Measurements from ENCODE around the gene ERCC1. TPM values are rescaled to one million over a fixed set of nuclear protein-coding genes. Genes with fewer than 3 reads are reported as not detected.
A peak's percentile ranks its signal among the peaks of the same experiment; 100 is the strongest.

Gene ERCC1
- total RNA-seq, 1 experiment from 2014 or later: 125 TPM

DNA sequence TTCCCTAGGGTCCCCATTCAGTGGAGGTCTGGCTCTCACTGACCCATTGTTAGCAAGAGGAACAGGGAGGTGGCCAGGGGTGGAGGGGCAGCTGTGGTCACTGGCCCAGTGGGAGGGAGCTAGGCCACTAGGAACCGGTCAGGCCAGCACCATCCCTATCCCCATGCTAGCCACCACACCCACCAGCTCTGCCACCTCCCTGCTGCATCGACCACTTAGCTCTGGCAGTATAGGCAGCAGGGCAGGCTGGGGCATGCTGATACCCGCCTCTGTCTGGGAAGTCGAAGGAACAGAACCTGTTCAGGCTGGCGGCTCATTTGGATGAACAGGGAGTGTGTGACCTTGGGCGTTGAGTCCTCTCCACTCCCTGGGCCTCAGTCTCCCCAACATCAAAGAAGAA, 23.5 kb downstream of the ERCC1 start:
- DNase-seq (ENCODE audit: low read depth, low spot score): no peak
- in situ Hi-C loops (cut with HindIII; ENCODE audit: low pct_unique_long_range_greater_than_20kb, low sequenced_read_pairs): no loop called here

DNA sequence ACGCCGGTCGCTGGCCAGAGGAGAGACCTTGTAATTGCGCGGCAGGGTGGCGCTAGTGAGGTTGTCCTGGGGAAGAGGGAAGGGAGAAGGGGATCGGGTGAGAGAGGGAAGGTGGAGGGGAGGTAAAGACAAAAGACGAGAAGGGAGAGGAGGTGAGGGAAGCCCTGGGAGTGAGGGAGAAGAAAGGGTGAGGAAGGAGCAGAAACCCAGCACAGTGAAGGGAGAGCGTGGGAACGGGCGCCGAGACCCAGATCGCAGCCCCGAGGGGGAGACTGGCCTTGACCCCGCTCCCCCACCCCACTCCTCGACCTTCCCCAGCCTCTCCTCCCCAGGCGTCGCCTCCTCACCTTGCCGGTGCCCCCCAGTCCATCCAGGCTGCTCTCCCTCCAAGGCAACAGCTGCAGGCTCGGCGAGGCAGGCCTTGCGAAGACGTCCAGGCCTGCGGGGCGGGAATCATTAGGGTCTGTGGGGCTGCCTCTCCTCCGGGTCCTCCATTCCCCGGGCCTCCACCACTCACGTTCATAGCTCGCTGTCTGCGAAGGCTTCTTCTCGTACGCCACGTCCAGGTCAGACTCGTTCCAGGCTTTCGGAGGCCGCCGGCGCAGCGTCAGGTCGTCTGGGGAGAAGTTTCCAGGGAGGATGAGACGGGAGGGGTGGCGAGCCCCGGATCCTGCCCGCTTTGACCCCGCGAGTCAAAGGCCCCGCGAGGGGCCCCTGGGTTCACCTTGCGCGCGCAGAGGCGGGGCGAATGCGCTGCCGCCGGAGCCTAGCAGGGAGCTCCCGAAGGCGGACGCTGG, 27.7 kb downstream of the ERCC1 start:
- DNase-seq (ENCODE audit: low read depth, low spot score): no peak
- in situ Hi-C loops (cut with HindIII; ENCODE audit: low pct_unique_long_range_greater_than_20kb, low sequenced_read_pairs): no loop called here

DNA sequence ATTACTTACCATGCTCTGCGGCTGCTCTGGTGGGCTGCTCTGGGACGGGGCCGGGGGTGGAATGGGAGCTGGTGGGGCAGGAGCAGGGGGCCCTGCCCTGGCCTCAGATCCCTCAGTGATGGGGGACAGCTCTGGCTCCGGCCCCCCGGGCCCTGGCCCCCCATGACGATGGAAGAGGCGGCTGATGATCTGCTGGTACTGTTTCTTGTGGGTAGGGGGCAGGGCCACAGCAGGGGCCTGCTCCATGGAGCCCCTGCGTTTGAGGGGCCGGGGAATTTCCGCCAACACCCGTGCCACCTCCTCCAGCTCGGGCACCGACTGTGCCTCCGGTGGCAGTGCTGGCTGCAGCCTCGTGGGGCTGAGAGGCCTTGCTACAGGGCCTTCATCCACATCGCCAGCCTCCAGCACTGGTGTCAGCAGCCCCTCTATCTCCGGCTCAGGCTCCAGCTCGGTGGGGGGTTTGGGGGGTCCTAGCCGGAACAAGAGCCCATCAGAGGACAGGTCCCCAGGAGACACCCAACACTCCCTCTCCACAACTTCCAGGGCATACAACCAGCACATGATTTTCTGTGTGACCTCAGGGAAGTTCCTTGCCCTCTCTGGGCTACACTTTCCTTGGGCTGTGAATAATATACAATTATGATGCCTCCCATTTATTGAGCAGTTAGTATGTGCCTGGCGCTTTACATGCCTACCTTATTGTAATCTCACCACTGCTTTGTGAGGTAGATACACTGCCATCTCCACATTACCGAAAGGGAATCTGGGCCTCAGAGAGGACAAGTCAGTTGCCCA, 31.6 kb downstream of the ERCC1 start:
- DNase-seq (ENCODE audit: low read depth, low spot score): no peak
- in situ Hi-C loops (cut with HindIII; ENCODE audit: low pct_unique_long_range_greater_than_20kb, low sequenced_read_pairs): no loop called here

DNA sequence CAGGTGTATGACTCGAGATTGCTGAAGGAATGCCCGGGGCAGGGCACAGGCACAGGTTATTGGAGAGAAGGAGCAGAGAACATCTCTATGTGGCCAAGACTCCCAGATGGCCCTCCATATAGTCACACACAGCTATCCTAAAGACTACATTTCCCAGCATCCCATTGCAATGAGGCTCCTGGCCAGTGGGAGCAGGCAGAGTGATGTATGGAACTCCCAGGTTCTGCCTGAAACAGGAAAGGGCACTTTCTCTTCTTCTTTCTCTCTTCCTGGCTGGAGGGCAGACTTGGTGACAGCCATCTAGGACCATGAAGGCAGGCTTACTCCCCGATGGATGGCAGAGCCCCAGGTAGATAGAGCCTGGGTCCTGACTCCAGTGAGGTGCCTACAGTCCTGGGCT, 32.4 kb downstream of the ERCC1 start:
- in situ Hi-C loops (cut with HindIII; ENCODE audit: low pct_unique_long_range_greater_than_20kb, low sequenced_read_pairs): no loop called here
- DNase-seq (ENCODE audit: low read depth, low spot score): peak; percentile 59

DNA sequence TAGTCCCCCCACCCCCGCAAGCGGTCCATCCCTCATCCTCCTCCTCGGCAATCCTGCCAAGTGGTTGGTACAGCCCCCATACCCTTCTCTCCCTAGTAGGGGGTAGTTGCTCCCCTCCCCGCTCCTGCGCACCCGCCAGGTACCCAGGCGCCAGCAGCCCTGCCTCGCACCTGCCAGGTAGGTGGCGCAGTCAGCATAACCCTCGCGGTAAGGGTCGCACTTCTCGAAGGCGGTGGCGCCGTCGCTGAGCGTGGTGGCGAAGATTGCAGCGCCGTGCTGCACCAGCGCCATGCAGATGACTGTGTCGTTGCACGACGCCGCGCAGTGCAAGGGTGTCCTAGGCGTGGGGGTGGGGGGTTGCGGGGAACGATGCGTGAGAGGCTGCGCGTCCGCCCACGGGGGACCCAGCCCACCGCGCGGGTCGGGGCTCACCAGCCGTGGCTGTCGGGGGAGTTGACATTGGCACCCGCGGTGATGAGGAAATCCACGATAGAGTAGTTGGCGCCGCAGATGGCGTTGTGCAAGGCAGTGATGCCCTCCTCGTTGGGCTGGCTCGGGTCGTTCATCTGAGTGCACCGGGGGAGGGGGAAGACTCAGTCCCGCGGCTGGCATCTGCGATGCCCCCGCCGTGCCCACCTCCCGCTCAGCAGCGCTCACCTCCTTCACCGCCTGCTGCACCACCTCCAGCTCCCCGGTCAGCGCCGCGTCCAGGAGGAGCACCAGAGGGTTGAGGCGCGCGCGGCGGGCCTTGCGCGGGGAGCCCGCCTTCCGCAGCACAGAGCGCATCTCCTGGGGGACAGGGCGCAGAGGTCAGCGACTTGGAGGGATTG, 38.1 kb downstream of the ERCC1 start:
- DNase-seq (ENCODE audit: low read depth, low spot score): no peak
- in situ Hi-C loops (cut with HindIII; ENCODE audit: low pct_unique_long_range_greater_than_20kb, low sequenced_read_pairs): no loop called here

DNA sequence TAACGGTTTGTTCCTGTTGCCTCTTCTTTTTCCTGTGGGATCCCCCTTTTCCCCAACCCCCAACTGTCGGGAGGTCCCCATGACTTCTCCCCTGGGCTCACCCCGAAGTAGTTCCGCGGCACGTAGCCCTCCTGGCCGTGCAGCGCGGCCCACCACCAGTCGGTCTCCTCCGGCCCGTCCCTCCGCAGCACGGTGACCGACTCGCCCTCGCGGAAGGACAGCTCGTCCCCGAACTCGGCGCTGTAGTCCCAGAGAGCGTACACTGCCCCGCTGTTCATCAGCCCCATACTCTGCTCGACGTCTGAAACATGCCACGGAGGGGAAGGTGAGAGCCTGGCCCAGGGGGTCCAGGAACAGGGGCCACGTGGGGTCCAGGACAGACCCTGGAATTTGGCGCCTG, 41.3 kb downstream of the ERCC1 start:
- no peak for DNase-seq (ENCODE audit: low read depth, low spot score)
- in situ Hi-C loops (cut with HindIII; ENCODE audit: low pct_unique_long_range_greater_than_20kb, low sequenced_read_pairs): no loop called here

- no peak for DNase-seq (ENCODE audit: low read depth, low spot score)
- in situ Hi-C loops (cut with HindIII; ENCODE audit: low pct_unique_long_range_greater_than_20kb, low sequenced_read_pairs): no loop called here
Measured at GRCh38 chr19:45380107-45380506, 43.6 kb downstream of the ERCC1 start.

- in situ Hi-C loops (cut with HindIII; ENCODE audit: low pct_unique_long_range_greater_than_20kb, low sequenced_read_pairs): no loop called here
- DNase-seq (ENCODE audit: low read depth, low spot score): peak; percentile 92
Measured at GRCh38 chr19:45376045-45376724, 47.5 kb downstream of the ERCC1 start.

- peak; percentile 97 for DNase-seq (ENCODE audit: low read depth, low spot score)
- in situ Hi-C loops (cut with HindIII; ENCODE audit: low pct_unique_long_range_greater_than_20kb, low sequenced_read_pairs): no loop called here
Measured at GRCh38 chr19:45370410-45371204, 53.1 kb downstream of the ERCC1 start, which contains the start of gene ERCC2. ERCC2 (minus strand) TSS chr19:45370573; CDS start chr19:45370540, 33 bp downstream.

DNA sequence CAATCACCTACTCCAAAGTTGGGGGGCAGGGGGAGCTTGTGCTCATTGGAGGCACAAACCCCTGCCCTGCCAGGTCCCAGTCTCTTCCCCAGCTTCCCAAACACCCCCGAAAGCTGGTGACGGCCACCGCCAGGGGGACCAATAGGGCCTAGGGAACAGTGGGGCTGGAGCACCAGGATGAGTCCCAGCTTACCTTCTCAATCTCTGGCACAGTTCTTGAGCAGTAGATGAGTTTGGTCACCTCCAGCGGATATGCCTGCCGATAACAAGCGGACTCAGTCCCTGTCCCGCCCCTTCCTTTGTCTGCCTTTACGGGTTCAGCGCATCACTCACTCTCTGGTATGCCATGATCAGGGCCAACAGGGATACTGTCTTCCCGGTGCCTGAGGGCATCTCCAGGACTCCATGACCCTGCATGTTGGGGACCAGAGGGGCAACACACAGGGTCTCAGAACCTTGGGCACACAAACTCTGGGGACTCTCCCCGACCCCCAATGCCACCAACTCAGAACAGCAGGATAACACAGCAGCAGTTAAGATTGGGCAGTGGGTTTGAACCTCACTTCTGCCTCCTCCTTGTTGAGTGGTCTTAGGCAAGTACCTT, 54.9 kb downstream of the ERCC1 start:
- no peak for DNase-seq (ENCODE audit: low read depth, low spot score)
- in situ Hi-C loops (cut with HindIII; ENCODE audit: low pct_unique_long_range_greater_than_20kb, low sequenced_read_pairs): no loop called here

DNA sequence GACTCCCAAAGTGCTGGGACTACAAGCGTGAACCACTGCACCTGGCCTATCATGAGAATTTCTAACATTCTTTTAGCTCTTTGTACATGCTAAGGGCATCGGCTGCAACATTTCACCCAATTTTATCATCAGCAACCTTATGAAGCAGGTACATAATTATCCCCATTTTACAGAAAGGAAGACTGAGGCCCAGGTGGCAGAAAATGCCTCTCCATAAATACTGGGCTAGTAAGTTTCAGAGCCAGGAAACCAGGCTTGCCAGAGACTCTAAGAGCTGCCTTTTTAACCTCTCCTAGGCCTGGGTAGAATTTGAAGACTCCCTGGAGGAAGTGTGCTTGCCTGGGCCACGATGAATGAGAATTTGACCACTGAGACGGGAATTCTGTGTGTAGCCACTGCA, 55.6 kb downstream of the ERCC1 start:
- no peak for DNase-seq (ENCODE audit: low read depth, low spot score)
- in situ Hi-C loops (cut with HindIII; ENCODE audit: low pct_unique_long_range_greater_than_20kb, low sequenced_read_pairs): no loop called here

GRCh38 chr19:45364696-45365095, 59.0 kb downstream of the ERCC1 start:
- in situ Hi-C loops (cut with HindIII; ENCODE audit: low pct_unique_long_range_greater_than_20kb, low sequenced_read_pairs): no loop called here
- no peak for DNase-seq (ENCODE audit: low read depth, low spot score)

- DNase-seq (ENCODE audit: low read depth, low spot score): no peak
- in situ Hi-C loops (cut with HindIII; ENCODE audit: low pct_unique_long_range_greater_than_20kb, low sequenced_read_pairs): no loop called here
Measured at GRCh38 chr19:45363861-45364459, 59.8 kb downstream of the ERCC1 start.

GRCh38 chr19:45362291-45362690, 61.4 kb downstream of the ERCC1 start:
- no peak for DNase-seq (ENCODE audit: low read depth, low spot score)
- in situ Hi-C loops (cut with HindIII; ENCODE audit: low pct_unique_long_range_greater_than_20kb, low sequenced_read_pairs): no loop called here

DNA sequence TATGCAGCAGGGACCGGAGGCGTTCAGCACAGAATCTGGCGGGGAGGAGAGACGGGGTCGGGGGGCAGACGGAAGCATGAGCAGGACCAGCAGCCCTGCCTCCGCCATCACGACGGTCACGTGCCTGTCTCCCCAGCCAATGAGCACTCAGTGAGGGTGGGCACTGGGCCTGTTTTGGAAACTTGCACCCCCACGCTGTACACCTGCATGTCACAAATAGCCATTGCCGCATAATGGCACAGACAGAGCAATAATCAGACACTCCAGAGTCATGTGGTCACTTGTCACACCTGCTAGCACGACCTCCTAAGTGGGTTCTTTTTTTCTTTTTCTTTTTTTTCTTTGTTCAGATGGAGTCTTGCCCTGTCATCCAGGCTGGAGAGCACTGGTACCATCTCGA, 62.1 kb downstream of the ERCC1 start:
- no peak for DNase-seq (ENCODE audit: low read depth, low spot score)
- in situ Hi-C loops (cut with HindIII; ENCODE audit: low pct_unique_long_range_greater_than_20kb, low sequenced_read_pairs): no loop called here

GRCh38 chr19:45358213-45358792, 65.4 kb downstream of the ERCC1 start:
- DNase-seq (ENCODE audit: low read depth, low spot score): no peak
- in situ Hi-C loops (cut with HindIII; ENCODE audit: low pct_unique_long_range_greater_than_20kb, low sequenced_read_pairs): no loop called here

Measured in SK-MEL-5 (cell line).